ENCODE results near the gene CCDC73. TPM values are rescaled to one million over a fixed set of nuclear protein-coding genes. Genes with fewer than 3 reads are reported as not detected.

Gene CCDC73
- total RNA-seq, 2 donors from 2014 or later = not detected

GRCh38 chr11:32594272-32594671 is 200.2 kb downstream of the CCDC73 start:
- Mint-ChIP-seq H3K9me3 (no peaks in the 10 kb centered on the region), H3K27ac (no peak overlapping the region), H3K4me1 (ENCODE audit: low read depth) (peaks cover 56% of the 10 kb centered on the region), H3K4me3 (no peak overlapping the region), H3K27me3 (ENCODE audit: low read depth) (no peaks in the 10 kb centered on the region), H3K36me3 (ENCODE audit: insufficient read depth in 2 of 2) (peaks cover 18 to 56% of the 10 kb centered on the region in 2 donors)
- no peak for DNase-seq
- ATAC-seq (replicated peaks in 1 of 2) = peak in 1 of 2 donors; percentile 42

GRCh38 chr11:32586576-32587190 is 207.8 kb downstream of the CCDC73 start:
- Mint-ChIP-seq H3K27ac (peak overlapping the region; percentile 24), H3K36me3 (ENCODE audit: insufficient read depth in 2 of 2) (peaks cover 7 to 15% of the 10 kb centered on the region in 2 donors)
- DNase-seq = peak; percentile 16 to 20

GRCh38 chr11:32584921-32585320 is 209.5 kb downstream of the CCDC73 start:
- Mint-ChIP-seq H3K27ac (peak overlapping the region; percentile 84), H3K9me3 (no peaks in the 10 kb centered on the region), H3K4me1 (ENCODE audit: low read depth) (peaks cover 48% of the 10 kb centered on the region), H3K27me3 (ENCODE audit: low read depth) (no peaks in the 10 kb centered on the region), H3K4me3 (peak overlapping the region; percentile 92 to 98), H3K36me3 (ENCODE audit: insufficient read depth in 2 of 2) (peaks cover 6 to 10% of the 10 kb centered on the region in 2 donors)
- ATAC-seq (replicated peaks in 1 of 2) (no peak), DNase-seq (no peak)

More at GRCh38 chr11:32586576-32587190, 207.8 kb downstream of the CCDC73 start:
- H3K9me3 Mint-ChIP-seq = no peaks in the 10 kb centered on the region
- no peaks in the 10 kb centered on the region for H3K27me3 Mint-ChIP-seq (ENCODE audit: low read depth)
- no peak for ATAC-seq (replicated peaks in 1 of 2)
- peak overlapping the region; percentile 92 to 98 for H3K4me3 Mint-ChIP-seq
- H3K4me1 Mint-ChIP-seq (ENCODE audit: low read depth) = peaks cover 49% of the 10 kb centered on the region

GRCh38 chr11:32583459-32584271 is 210.8 kb downstream of the CCDC73 start, which contains the start of gene EIF3M:
EIF3M (plus strand) TSS chr11:32583831; CDS start chr11:32583888, 57 bp downstream.
- Mint-ChIP-seq H3K4me3 (peak within 1 kb of the TSS; percentile 92 to 98), H3K27me3 (ENCODE audit: low read depth) (no peaks in the 10 kb centered on the region), H3K9me3 (no peaks in the 10 kb centered on the region), H3K27ac (peak within 1 kb of the TSS; percentile 84), H3K36me3 (ENCODE audit: insufficient read depth in 2 of 2) (peaks cover 6 to 9% of the 10 kb centered on the region in 2 donors), H3K4me1 (ENCODE audit: low read depth) (peaks cover 46% of the 10 kb centered on the region)
- ATAC-seq (replicated peaks in 1 of 2) (peak; percentile 99), DNase-seq (peak; percentile 96 to 97)

GRCh38 chr11:32581556-32581955 is 212.9 kb downstream of the CCDC73 start:
- DNase-seq (no peak), ATAC-seq (replicated peaks in 1 of 2) (no peak)
- H3K4me1 Mint-ChIP-seq (ENCODE audit: low read depth) = peaks cover 29% of the 10 kb centered on the region
- no peaks in the 10 kb centered on the region for H3K27me3 Mint-ChIP-seq (ENCODE audit: low read depth)
- peaks cover 4 to 5% of the 10 kb centered on the region in 2 donors for H3K36me3 Mint-ChIP-seq (ENCODE audit: insufficient read depth in 2 of 2)
- H3K27ac Mint-ChIP-seq = no peak overlapping the region
- H3K4me3 Mint-ChIP-seq = no peak overlapping the region
- no peaks in the 10 kb centered on the region for H3K9me3 Mint-ChIP-seq

DNA sequence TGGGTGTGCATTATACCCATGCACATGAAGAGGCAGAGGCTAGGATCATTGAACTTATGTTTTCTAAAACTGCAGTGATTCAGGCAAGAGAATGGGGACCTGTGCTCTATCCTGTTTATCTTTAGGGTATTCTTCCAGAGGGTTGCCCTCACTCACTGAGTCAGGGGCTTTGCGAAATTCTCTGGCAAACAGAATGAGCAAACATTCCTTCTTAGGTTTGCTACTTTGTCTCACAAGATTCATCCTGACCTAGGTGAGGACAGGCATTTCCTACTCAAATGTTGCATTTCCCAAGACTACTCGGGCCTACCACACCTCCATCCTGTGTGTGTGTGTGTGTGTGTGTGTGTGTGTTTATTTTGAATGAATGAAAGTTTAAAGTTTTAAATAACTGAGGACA is 213.5 kb downstream of the CCDC73 start:
- H3K4me1 Mint-ChIP-seq (ENCODE audit: low read depth) = peaks cover 23% of the 10 kb centered on the region
- no peak overlapping the region for H3K27ac Mint-ChIP-seq
- ATAC-seq (replicated peaks in 1 of 2) (no peak), DNase-seq (no peak)
- H3K4me3 Mint-ChIP-seq = no peak overlapping the region
- peaks cover 4 to 5% of the 10 kb centered on the region in 2 donors for H3K36me3 Mint-ChIP-seq (ENCODE audit: insufficient read depth in 2 of 2)
- no peaks in the 10 kb centered on the region for H3K27me3 Mint-ChIP-seq (ENCODE audit: low read depth)
- H3K9me3 Mint-ChIP-seq = no peaks in the 10 kb centered on the region

DNA sequence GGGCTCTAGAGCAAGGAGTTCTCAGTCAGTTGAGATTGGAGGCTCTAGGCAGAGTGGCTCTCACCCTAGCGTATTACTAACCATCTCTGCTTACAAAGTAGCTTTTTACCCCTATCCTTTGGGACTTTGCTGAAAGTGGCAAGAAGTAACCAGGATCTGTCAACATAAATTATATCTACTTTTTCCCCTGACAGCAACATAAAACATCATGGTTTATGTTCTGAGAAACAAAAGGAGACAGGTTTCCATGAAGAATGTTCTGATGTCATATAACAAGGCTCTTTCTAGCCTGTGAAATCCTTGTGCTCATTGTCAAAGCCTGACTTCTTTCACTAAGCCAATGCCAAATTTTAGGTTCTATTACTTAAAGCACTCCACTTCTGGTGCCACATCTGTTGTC is 218.0 kb downstream of the CCDC73 start:
- no peak overlapping the region for H3K4me3 Mint-ChIP-seq
- H3K27me3 Mint-ChIP-seq (ENCODE audit: low read depth) = peaks cover 3% of the 10 kb centered on the region
- no peak for ATAC-seq (replicated peaks in 1 of 2)

GRCh38 chr11:32575070-32575469 is 219.4 kb downstream of the CCDC73 start:
- H3K4me3 Mint-ChIP-seq = no peak overlapping the region
- no peaks in the 10 kb centered on the region for H3K4me1 Mint-ChIP-seq (ENCODE audit: low read depth)
- peaks cover 6% of the 10 kb centered on the region for H3K27me3 Mint-ChIP-seq (ENCODE audit: low read depth)
- ATAC-seq (replicated peaks in 1 of 2) = no peak
- peaks cover 0 to 3% of the 10 kb centered on the region in 2 donors for H3K36me3 Mint-ChIP-seq (ENCODE audit: insufficient read depth in 2 of 2)
- DNase-seq = no peak
- H3K27ac Mint-ChIP-seq = no peak overlapping the region
- no peaks in the 10 kb centered on the region for H3K9me3 Mint-ChIP-seq

More for the DNA sequence above, 218.0 kb downstream of the CCDC73 start:
- no peaks in the 10 kb centered on the region for H3K9me3 Mint-ChIP-seq
- no peak overlapping the region for H3K27ac Mint-ChIP-seq
- DNase-seq = no peak
- peaks cover 0 to 1% of the 10 kb centered on the region in 2 donors for H3K36me3 Mint-ChIP-seq (ENCODE audit: insufficient read depth in 2 of 2)
- no peaks in the 10 kb centered on the region for H3K4me1 Mint-ChIP-seq (ENCODE audit: low read depth)

DNA sequence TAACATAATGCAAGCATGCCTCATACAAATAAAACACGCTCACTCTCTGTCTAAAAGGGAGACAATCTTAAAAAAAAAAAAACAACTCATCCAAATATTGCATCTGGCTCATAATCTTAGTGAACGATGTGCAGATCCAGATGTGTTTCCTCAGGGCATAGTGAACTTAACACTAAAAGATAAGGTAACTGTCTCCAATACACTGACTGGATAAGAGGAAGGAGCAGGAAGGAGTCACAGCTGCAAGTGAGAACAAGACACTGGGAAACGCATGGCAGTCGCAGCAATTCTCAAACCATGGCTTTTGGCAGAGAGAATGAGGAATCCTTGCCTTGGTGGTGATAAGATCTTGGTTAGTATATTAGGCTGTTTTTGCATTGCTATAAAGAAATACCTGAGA is 220.0 kb downstream of the CCDC73 start:
- Mint-ChIP-seq H3K36me3 (ENCODE audit: insufficient read depth in 2 of 2) (peaks cover 0 to 3% of the 10 kb centered on the region in 2 donors), H3K27me3 (ENCODE audit: low read depth) (peaks cover 6% of the 10 kb centered on the region), H3K4me1 (ENCODE audit: low read depth) (no peaks in the 10 kb centered on the region), H3K27ac (no peak overlapping the region), H3K4me3 (no peak overlapping the region), H3K9me3 (no peaks in the 10 kb centered on the region)
- DNase-seq (no peak), ATAC-seq (replicated peaks in 1 of 2) (no peak)

DNA sequence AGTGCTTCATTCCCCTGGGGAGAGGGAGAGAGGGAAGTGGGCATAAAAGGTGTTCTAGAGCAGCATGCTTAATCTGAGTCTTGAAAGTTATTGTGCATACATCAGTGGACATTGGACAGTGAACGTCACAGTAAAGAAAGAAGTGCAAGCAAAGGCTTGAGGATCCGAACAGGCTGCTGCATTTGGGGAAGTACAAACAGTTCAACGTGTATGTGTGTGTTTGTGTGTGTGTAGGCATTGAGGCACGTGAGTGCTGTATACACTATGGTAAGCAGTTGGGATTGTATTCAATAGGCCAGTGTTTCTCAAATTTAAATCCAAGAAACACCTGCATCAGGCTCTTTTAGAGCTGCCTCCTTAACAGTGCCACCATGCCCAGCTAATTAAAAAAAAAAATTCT is 221.2 kb downstream of the CCDC73 start:
- Mint-ChIP-seq H3K27me3 (ENCODE audit: low read depth) (peaks cover 6% of the 10 kb centered on the region), H3K36me3 (ENCODE audit: insufficient read depth in 2 of 2) (peaks cover 0 to 3% of the 10 kb centered on the region in 2 donors), H3K4me1 (ENCODE audit: low read depth) (no peaks in the 10 kb centered on the region), H3K27ac (no peak overlapping the region), H3K4me3 (no peak overlapping the region), H3K9me3 (no peaks in the 10 kb centered on the region)
- no peak for DNase-seq
- ATAC-seq (replicated peaks in 1 of 2) = no peak

DNA sequence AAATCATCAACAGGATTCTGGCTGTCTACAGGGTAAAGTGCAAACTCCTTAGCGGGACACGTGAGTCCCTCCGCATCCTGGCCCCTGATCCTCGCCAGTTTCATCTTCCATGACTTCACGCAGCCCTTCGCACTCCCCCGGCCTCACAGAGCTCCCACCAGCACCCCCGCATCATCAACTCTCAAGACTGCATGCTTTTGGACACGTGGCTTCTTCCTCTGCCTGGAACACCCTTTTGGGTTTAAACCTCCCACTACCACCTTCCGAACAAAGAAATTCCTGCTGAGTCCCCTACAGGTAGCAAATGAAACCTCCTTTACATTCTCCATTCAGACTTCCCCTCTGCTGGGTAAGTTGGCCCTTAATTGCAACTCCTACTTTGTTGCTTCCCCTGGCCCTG is 223.4 kb downstream of the CCDC73 start:
- DNase-seq = no peak
- peaks cover 6% of the 10 kb centered on the region for H3K27me3 Mint-ChIP-seq (ENCODE audit: low read depth)
- no peak overlapping the region for H3K4me3 Mint-ChIP-seq
- H3K4me1 Mint-ChIP-seq (ENCODE audit: low read depth) = peaks cover 13% of the 10 kb centered on the region
- no peaks in the 10 kb centered on the region for H3K9me3 Mint-ChIP-seq
- H3K36me3 Mint-ChIP-seq (ENCODE audit: insufficient read depth in 2 of 2) = peaks cover 0 to 3% of the 10 kb centered on the region in 2 donors
- no peak for ATAC-seq (replicated peaks in 1 of 2)
- no peak overlapping the region for H3K27ac Mint-ChIP-seq

DNA sequence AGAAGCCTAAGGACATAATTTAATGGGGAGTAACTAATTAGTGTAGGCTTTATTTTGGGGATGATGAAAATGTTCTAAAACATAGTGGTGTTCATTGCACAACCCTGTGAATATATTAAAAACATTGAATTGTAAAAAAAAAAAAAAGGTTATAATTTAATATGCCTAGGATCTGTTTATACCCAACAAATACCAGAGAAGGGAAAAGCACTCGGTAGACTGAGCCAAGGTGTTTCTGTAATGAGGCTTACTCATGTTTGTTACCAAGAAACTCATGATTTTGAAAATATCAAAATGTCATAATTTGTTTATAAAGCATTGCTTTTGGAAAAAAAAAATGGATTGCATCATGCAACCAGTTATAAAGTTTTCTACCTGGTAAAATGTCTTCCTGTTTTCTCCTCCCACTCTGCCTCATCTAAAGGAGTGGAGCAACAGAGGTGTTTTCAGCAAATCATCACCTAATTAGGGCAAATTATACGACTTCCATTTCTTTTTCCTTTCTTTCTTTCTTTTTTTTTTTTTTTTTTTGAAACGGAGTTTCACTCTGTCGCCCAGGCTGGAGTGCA is 225.1 kb downstream of the CCDC73 start:
- Mint-ChIP-seq H3K4me1 (ENCODE audit: low read depth) (peaks cover 13% of the 10 kb centered on the region), H3K27ac (no peak overlapping the region), H3K27me3 (ENCODE audit: low read depth) (peaks cover 6% of the 10 kb centered on the region), H3K36me3 (ENCODE audit: insufficient read depth in 2 of 2) (peaks cover 0 to 3% of the 10 kb centered on the region in 2 donors), H3K9me3 (no peaks in the 10 kb centered on the region), H3K4me3 (no peak overlapping the region)
- ATAC-seq (replicated peaks in 1 of 2) (no peak), DNase-seq (no peak)

- DNase-seq = no peak
- Mint-ChIP-seq H3K27me3 (ENCODE audit: low read depth) (peaks cover 6% of the 10 kb centered on the region), H3K36me3 (ENCODE audit: insufficient read depth in 2 of 2) (peaks cover 0 to 3% of the 10 kb centered on the region in 2 donors), H3K4me1 (ENCODE audit: low read depth) (peaks cover 13% of the 10 kb centered on the region), H3K4me3 (peak overlapping the region in 1 of 2 donors; percentile 19), H3K9me3 (no peaks in the 10 kb centered on the region), H3K27ac (no peak overlapping the region)
- no peak for ATAC-seq (replicated peaks in 1 of 2)
Observed at GRCh38 chr11:32567154-32567553, 227.3 kb downstream of the CCDC73 start.

Measured in activated T-cell treated with anti-CD3 and anti-CD28 coated beads, Interleukin-2, amount 50 U/mL, for 72 hours (primary cell).